ENCODE data around the gene BPGM.

GRCh38 chr7:134657526-134657925, 10.9 kb downstream of the BPGM start:
- TF ChIP-seq CTCF (conservative IDR thresholded peaks at IDR 0.05; ENCODE audit: low read depth, low read length) (no peak), EZH2 (IDR thresholded peaks at IDR 0.05; ENCODE audit: borderline replicate concordance, low read depth, low read length, poor library complexity, severe bottlenecking) (no peak)
